Neural cell (in vitro differentiated cells): ENCODE measurements around the gene MYBPC2. TPM values are rescaled to one million over a fixed set of nuclear protein-coding genes. Genes with fewer than 3 reads are reported as not detected.

Experiments
- H2AFZ ChIP-seq: fragments of 200-600, 300-800 bp; sonication (generic), shearing (Covaris generic); 2 replicates; pipeline ENCODE4 v1.6.0; 2014; ENCODE audit warnings: low read depth, mild to moderate bottlenecking, antibody characterized with exemption, low read length, moderate library complexity
- H3F3A ChIP-seq: fragments of 200-600 bp; shearing (Covaris generic); 2 replicates; pipeline ENCODE4 v1.6.1; 2016; ENCODE audit warnings: mild to moderate bottlenecking, moderate library complexity, mixed read lengths, antibody characterized with exemption, low read length; ENCODE audit not compliant: insufficient read depth, poor library complexity, severe bottlenecking
- H3K27ac ChIP-seq: fragments of 200-600, 300-800 bp; sonication (generic), shearing (Covaris generic); 2 replicates; pipeline ENCODE4 v1.5.1; 2014; ENCODE audit warnings: mild to moderate bottlenecking, low read length, moderate library complexity
- H3K27me3 ChIP-seq: fragments of 300-800, 200-600 bp; sonication (generic), shearing (Covaris generic); 2 replicates; pipeline ENCODE4 v1.6.0; 2014; ENCODE audit warnings: mild to moderate bottlenecking, low read depth, low read length, moderate library complexity; ENCODE audit not compliant: insufficient read depth
- H3K36me3 ChIP-seq: fragments of 300-800, 200-600 bp; sonication (generic), shearing (Covaris generic); 2 replicates; pipeline ENCODE4 v1.5.1; 2014; ENCODE audit warnings: mild to moderate bottlenecking, antibody characterized with exemption, low read length, moderate library complexity; ENCODE audit not compliant: insufficient read depth
- H3K4me2 ChIP-seq: fragments of 300-800, 200-600 bp; sonication (generic), shearing (Covaris generic); 2 replicates; pipeline ENCODE4 v1.6.0; 2014; ENCODE audit warnings: mild to moderate bottlenecking, low read length
- H3K4me3 ChIP-seq: fragments of 300-800, 200-600 bp; sonication (generic), shearing (Covaris generic); 2 replicates; pipeline ENCODE4 v1.5.1; 2014; ENCODE audit warnings: mild to moderate bottlenecking, low read length, moderate library complexity
- H3K79me2 ChIP-seq: fragments of 200-600 bp; shearing (Covaris generic); replicated peaks from 2 replicates; pipeline ENCODE4 v1.6.0; 2014; ENCODE audit warnings: mild to moderate bottlenecking, low read length, moderate library complexity; ENCODE audit not compliant: insufficient read depth
- H3K9ac ChIP-seq: fragments of 300-800, 200-600 bp; sonication (generic), shearing (Covaris generic); 2 replicates; pipeline ENCODE4 v1.6.1; 2016; ENCODE audit warnings: mild to moderate bottlenecking, low read length, mixed read lengths
- H3K9me2 ChIP-seq: fragments of 200-600 bp; shearing (Covaris generic); 2 replicates; pipeline ENCODE4 v1.6.1; 2016; ENCODE audit warnings: mild to moderate bottlenecking, low read length, mixed read lengths; ENCODE audit not compliant: insufficient read depth
- H3K9me3 ChIP-seq: fragments of 200-600, 300-800 bp; sonication (generic), shearing (Covaris generic); 2 replicates; pipeline ENCODE4 v1.6.1; 2016; ENCODE audit warnings: mild to moderate bottlenecking, mixed run types, low read length, moderate library complexity, mixed read lengths
- H4K20me1 ChIP-seq: fragments of 200-600 bp; shearing (Covaris generic); 2 replicates; pipeline ENCODE4 v1.6.1; 2016; ENCODE audit warnings: mild to moderate bottlenecking, mixed run types; ENCODE audit not compliant: insufficient read depth
- EP300 ChIP-seq: fragments of 450-650 bp; conservative IDR thresholded peaks from 2 replicates; pipeline ENCODE4 v1.6.1; 2014; ENCODE audit warnings: antibody characterized with exemption, mild to moderate bottlenecking, moderate library complexity; ENCODE audit not compliant: poor library complexity, severe bottlenecking
- EZH2 ChIP-seq: fragments of 200-600, 300-800 bp; shearing (Covaris generic), sonication (generic); IDR thresholded peaks from 2 replicates; pipeline ENCODE4 v1.6.1; 2014; ENCODE audit warnings: antibody characterized with exemption, low read length, borderline replicate concordance, mild to moderate bottlenecking; ENCODE audit not compliant: insufficient read depth, poor library complexity, severe bottlenecking
- MXI1 ChIP-seq: fragments of 450-650 bp; conservative IDR thresholded peaks from 2 replicates; pipeline ENCODE4 v1.6.1; 2014; ENCODE audit warnings: antibody characterized with exemption, mild to moderate bottlenecking; ENCODE audit not compliant: poor library complexity, severe bottlenecking
- POLR2AphosphoS5 ChIP-seq: IDR thresholded peaks from 2 replicates; pipeline ENCODE4 v1.6.1; 2012
- RAD21 ChIP-seq: fragments of 450-650 bp; conservative IDR thresholded peaks from 2 replicates; pipeline ENCODE4 v1.6.1; 2014; ENCODE audit warnings: antibody characterized with exemption, mild to moderate bottlenecking, moderate library complexity
- SMC3 ChIP-seq: fragments of 450-650 bp; conservative IDR thresholded peaks from 2 replicates; pipeline ENCODE4 v1.6.1; 2014; ENCODE audit warnings: antibody characterized with exemption, mild to moderate bottlenecking, moderate library complexity; ENCODE audit not compliant: poor library complexity
- TAF1 ChIP-seq: IDR thresholded peaks from 2 replicates; pipeline ENCODE4 v1.6.1; 2012; ENCODE audit warnings: low read depth
- polyA plus RNA-seq: library from polyadenylated mRNA; depleted of rRNA; stranded (reverse); fragments of >200 nt; gene quantifications from 2 replicates; pipeline ENCODE4 v1.2.3, GENCODE V29; 2014
- TF ChIP-seq, protein P1 (sequence below): IDR thresholded peaks from 2 replicates; pipeline ENCODE4 v1.6.1; 2012; ENCODE audit warnings: borderline replicate concordance
- TF ChIP-seq, protein P2 (sequence below): fragments of 450-650 bp; IDR thresholded peaks from 2 replicates; pipeline ENCODE4 v1.5.1; 2014; ENCODE audit warnings: antibody characterized with exemption, mild to moderate bottlenecking, moderate library complexity; ENCODE audit not compliant: poor library complexity, severe bottlenecking

Gene MYBPC2
- polyA plus RNA-seq, 1 donor from 2014 or later = not detected

DNA sequence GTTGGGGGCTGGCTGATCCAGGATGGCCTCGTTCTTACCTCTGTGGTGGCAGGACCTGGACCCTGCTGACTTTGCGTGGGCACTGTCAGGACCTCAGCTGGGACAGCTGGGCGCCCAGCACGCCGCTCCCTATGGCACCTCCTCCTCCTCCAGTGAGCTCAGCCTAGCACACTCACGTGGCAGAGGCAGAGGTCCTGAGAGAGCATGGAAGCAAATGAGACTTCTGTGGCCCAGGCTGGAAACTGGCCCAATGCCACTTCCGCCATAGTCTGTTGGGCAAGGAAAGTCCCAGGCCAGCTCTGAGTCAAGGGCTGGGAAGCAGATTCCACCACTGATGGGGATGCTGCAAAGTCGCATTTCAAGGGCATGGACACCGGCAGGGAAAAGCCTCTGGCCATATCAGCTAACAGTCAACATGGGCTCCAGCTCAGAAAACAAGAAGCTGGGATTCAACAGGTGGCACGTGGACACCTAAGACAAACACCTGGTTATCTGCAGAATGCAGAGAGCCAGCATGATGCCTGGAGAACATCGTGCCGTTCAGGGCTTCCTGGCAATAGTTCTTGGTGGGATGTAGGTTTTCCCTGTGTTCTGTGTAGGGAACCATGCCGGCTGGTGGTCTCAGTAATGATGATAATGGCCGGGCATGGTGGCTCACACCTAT is 16.7 kb downstream of the MYBPC2 start:
- no peak overlapping the region for H3K9ac ChIP-seq
- H3K27me3 ChIP-seq = no peaks in the 10 kb centered on the region
- H4K20me1 ChIP-seq = no peaks in the 10 kb centered on the region
- no peak overlapping the region for H3K27ac ChIP-seq
- no peaks in the 10 kb centered on the region for H3K79me2 ChIP-seq
- TF ChIP-seq POLR2AphosphoS5 (no peak), MXI1 (no peak), SMC3 (no peak), TAF1 (no peak), EP300 (no peak), RAD21 (no peak), EZH2 (no peak)
- TF ChIP-seq, protein P1, sequence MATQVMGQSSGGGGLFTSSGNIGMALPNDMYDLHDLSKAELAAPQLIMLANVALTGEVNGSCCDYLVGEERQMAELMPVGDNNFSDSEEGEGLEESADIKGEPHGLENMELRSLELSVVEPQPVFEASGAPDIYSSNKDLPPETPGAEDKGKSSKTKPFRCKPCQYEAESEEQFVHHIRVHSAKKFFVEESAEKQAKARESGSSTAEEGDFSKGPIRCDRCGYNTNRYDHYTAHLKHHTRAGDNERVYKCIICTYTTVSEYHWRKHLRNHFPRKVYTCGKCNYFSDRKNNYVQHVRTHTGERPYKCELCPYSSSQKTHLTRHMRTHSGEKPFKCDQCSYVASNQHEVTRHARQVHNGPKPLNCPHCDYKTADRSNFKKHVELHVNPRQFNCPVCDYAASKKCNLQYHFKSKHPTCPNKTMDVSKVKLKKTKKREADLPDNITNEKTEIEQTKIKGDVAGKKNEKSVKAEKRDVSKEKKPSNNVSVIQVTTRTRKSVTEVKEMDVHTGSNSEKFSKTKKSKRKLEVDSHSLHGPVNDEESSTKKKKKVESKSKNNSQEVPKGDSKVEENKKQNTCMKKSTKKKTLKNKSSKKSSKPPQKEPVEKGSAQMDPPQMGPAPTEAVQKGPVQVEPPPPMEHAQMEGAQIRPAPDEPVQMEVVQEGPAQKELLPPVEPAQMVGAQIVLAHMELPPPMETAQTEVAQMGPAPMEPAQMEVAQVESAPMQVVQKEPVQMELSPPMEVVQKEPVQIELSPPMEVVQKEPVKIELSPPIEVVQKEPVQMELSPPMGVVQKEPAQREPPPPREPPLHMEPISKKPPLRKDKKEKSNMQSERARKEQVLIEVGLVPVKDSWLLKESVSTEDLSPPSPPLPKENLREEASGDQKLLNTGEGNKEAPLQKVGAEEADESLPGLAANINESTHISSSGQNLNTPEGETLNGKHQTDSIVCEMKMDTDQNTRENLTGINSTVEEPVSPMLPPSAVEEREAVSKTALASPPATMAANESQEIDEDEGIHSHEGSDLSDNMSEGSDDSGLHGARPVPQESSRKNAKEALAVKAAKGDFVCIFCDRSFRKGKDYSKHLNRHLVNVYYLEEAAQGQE = no peak
- TF ChIP-seq, protein P2, sequence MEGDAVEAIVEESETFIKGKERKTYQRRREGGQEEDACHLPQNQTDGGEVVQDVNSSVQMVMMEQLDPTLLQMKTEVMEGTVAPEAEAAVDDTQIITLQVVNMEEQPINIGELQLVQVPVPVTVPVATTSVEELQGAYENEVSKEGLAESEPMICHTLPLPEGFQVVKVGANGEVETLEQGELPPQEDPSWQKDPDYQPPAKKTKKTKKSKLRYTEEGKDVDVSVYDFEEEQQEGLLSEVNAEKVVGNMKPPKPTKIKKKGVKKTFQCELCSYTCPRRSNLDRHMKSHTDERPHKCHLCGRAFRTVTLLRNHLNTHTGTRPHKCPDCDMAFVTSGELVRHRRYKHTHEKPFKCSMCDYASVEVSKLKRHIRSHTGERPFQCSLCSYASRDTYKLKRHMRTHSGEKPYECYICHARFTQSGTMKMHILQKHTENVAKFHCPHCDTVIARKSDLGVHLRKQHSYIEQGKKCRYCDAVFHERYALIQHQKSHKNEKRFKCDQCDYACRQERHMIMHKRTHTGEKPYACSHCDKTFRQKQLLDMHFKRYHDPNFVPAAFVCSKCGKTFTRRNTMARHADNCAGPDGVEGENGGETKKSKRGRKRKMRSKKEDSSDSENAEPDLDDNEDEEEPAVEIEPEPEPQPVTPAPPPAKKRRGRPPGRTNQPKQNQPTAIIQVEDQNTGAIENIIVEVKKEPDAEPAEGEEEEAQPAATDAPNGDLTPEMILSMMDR = no peak
- H2AFZ ChIP-seq = no peak overlapping the region
- H3K4me3 ChIP-seq = no peak overlapping the region
- no peak overlapping the region for H3K4me2 ChIP-seq
- H3K9me3 ChIP-seq = no peaks in the 10 kb centered on the region
- no peaks in the 10 kb centered on the region for H3K36me3 ChIP-seq
- no peaks in the 10 kb centered on the region for H3K9me2 ChIP-seq
- no peaks in the 10 kb centered on the region for H3F3A ChIP-seq

DNA sequence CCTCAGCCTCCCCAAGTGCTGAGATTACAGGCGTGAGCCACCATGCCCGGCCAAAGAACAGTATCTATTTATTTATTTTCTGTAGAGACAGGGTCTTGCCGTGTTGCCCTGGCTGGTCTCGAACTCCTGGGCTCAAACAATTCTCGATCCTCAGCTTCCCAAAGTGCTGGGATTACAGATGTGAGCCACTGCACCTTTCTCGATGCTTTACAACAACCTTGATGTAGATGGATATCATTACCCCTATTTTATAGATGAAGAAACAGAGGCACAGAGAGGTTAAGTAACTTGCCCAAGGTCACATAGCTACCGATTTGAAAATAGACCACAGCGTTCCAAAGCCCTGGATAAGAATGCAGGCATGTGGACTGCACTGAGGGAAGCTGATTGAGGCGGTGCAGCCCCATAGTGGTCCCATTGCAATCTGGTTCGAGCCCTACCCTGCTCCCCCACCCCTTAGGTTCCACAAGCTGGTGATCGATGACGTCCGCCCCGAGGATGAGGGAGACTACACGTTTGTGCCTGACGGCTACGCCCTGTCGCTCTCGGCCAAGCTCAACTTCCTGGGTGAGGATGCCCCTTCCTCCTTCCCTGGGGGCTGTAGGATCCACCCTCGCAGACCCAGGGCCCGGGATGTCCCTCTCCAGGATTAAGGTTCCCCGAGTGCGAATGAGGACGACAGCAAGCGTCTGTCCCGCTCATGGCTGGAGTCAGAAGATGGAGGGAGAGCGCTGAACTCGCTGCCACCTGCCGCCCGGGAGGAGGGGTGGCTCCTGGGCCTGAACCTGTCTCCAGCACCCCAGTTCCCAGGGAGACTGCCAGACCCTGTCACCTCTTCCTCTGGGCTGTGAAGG is 17.9 kb downstream of the MYBPC2 start:
- Histone ChIP-seq H3K27me3 (no peaks in the 10 kb centered on the region), H3F3A (no peaks in the 10 kb centered on the region), H3K36me3 (no peaks in the 10 kb centered on the region), H3K27ac (no peak overlapping the region), H3K9me2 (no peaks in the 10 kb centered on the region), H2AFZ (no peak overlapping the region), H3K9me3 (no peaks in the 10 kb centered on the region), H3K4me2 (no peak overlapping the region), H3K79me2 (no peaks in the 10 kb centered on the region), H3K9ac (no peak overlapping the region), H4K20me1 (no peaks in the 10 kb centered on the region), H3K4me3 (no peak overlapping the region)
- TF ChIP-seq, protein P1 = no peak
- TF ChIP-seq MXI1 (no peak), RAD21 (no peak)
